GM10847 (cell line): ENCODE measurements around the gene GCLM.

Source experiments
- POLR2A ChIP-seq: IDR thresholded peaks from 2 replicates; pipeline ENCODE4 v1.6.1; 2011; ENCODE audit not compliant: insufficient read length; ENCODE audit errors: extremely low read depth

The GCLM gene

DNA sequence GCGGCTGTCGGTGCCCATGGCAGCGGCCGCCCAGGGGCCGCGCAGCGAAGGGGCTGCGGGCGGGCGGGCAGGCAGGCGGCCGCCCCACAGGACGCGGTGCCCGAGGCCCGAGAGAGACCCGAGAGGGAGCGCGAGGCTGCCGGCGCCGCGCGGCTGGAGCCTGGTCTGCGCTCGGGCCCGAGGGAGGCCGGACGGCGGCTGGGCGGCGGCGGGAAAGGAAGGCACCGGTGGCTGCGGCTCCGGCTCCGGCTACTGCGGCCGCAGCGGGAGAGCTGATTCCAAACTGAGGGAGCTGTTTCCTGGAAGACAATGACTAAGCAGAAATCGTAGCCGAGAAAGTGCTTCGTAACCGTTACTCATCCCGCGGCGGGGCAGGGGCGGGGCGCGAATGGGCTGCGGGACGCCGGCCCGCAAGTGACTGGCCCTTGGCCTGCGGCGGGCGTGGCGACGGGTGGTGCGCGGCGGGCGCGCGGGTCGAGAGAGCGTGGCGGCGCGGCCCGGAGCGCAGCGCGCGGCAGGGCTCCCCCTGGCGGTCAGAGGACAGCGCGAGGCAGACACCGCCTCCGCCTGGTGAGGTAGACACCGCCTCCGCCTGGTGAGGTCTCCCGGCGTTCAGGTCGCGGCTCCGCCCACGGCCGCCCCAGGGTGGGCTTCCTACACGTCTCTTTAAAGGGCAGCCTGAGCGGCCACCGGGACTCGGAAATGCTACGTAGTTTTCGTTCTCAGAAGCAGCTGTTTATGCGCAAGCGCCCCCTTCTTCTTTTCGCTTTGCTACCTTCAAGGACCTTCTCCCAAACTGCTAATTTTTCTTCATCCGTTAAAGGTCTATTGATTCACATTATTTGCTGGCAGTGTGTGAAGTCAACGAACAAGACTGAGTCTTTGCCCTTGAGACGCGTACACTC lies at the start of gene GCLM:
TSS of gene GCLM (minus strand) at position 285 of the 905 bp plus-strand sequence. CDS start at position 18, 267 bp downstream.
- peak; percentile 32 for TF ChIP-seq POLR2A

DNA sequence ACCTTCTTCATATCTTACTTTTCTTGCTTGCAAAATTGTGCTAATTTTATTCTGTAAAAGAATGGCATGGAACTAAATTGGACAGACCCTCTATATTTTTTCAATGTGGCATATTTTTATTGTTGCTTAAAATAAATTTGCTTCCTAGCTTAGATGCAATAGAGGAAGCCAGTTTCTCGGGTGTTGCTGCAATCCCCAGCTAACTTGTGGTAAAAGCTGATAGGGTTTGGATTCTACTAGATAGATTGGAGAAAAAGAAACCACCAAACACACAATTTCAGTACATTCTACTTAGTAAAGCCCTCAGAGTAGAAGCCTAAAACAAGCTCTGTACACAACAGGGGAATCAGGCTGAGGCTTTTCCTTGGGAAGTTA lies 49.5 kb upstream of the GCLM start:
- no peak for TF ChIP-seq POLR2A

DNA sequence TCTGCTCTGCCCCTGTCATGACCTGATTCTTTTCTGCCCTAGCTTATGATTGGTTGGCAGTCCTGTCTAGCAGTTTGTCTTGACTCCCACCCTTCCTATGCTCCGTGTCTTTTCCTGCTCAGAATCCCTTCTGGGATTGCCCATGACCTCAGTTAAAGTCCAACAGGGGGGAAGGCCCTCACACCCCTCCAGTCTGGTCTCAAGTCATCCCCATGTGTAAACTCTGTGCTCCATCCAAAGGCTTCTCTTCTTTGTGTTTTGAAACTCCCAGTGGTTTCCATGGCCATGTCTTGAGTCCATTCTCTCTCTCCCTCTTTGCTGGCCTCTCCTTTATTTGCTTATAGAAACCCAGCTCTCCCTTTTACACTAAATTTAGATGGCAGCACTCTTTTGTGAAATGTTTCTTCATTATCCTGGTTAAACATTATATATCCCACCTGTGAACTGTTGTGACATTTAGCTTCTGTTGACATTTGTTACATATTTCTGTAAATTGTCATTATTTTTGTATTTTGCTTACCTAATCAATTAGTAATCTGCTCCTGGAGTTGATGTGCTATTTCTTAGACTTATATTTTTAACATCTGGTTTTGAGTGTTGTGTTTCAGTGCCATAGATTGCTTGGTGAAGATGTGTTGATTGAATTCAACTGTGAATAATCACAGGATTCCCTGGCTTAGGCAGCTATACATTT lies 48.9 kb upstream of the GCLM start:
- no peak for TF ChIP-seq POLR2A

- TF ChIP-seq POLR2A, result no peak
Observed at GRCh38 chr1:93955765-93956164, 46.5 kb upstream of the GCLM start.

DNA sequence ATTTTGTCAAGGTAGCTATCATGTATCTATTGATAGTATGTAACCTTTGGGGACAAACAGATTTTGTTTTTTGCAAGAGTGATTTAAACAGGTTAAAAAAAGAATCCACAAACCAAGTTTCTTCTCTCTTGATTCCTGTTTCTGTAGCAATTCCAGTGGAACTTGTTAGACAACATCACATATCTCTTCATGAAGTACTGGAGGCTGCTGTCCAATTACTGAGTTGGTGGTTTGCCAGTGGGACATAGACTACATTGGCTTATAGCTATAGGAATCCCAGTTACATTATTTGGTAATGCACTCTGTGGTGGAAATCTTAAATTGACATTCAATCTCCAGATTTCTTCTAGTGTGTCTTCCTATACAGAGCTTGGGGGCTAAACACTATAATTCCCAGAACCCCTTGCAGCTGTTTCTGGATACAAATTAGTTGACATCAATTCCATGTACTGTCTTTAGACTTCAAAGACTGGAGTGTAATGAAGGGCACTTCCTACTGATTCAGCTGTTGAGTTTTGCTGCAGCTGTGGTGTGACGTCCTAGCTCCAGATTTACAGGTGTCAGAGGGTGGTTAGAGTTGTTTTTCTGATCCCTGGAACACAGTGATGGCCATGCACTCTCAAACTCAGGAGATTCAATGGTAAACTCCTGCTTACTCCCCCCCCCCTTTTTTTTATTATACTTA lies 29.4 kb upstream of the GCLM start:
- TF ChIP-seq POLR2A, result no peak

DNA sequence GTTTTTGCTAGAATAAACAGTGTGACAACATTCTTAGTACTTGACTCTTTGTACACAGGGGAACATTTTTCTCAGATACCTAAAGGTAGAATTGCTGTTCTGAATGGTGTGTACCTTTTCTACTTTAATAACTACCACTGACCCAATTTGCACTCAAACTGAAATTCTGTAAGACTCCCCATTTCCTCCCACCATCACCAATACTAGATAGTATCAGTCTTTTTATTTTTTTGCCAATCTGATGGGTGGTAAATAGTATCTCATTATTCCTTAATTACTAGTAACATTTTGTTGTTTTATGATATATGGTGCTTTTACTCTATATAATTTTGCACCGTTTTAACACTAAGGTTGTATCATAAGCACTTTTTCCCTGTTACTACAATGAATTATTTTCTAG lies 28.8 kb upstream of the GCLM start:
- no peak for TF ChIP-seq POLR2A

DNA sequence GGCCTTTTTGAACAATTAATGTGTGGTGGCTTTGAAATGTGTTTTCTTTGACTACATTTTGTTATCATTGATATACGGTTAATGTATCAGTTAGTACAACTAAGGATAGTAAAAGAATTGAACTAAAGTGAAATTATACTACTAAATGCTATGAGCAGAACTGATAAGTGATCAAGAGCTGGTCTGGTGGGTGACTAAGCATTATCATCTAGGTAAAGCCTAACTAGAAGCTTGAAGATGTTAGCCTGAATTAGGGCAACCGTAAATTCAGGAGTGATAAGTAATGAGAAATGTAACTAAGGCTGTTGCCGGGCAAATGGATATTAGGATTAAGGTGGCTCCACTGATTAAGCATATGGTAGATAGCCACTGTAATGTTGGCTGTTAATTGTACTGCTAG lies 16.0 kb upstream of the GCLM start:
- TF ChIP-seq POLR2A, result no peak

- no peak for TF ChIP-seq POLR2A
Observed at GRCh38 chr1:93919780-93920179, 10.6 kb upstream of the GCLM start.

- TF ChIP-seq POLR2A, result no peak
Observed at GRCh38 chr1:93917302-93917701, 8.1 kb upstream of the GCLM start.

GRCh38 chr1:93910305-93910704 lies 1.1 kb upstream of the GCLM start:
- no peak for TF ChIP-seq POLR2A

GRCh38 chr1:93908394-93909145 lies 660 bp downstream of the GCLM start:
- no peak for TF ChIP-seq POLR2A

- TF ChIP-seq POLR2A, result no peak
Observed at GRCh38 chr1:93907718-93908117, 1.5 kb downstream of the GCLM start.

DNA sequence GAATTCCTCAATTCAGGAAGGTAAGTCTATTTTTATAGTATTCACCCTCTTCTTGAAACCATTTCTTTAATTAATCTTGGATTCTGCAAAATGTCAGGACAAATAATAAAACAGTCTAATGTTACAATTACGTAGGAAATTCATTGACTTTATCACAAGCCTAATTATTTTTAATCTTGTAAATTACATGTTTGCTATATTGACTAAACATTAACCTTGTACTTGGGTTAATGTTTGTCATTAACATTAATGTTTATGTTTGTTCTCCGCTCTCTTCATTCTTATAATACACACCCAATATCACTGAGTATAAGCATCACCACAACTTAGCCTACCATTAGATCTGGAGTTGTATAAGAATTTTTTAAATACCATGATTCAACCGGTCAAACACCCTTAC lies 2.8 kb downstream of the GCLM start:
- TF ChIP-seq POLR2A, result no peak

GRCh38 chr1:93905734-93906133 lies 3.5 kb downstream of the GCLM start:
- no peak for TF ChIP-seq POLR2A

DNA sequence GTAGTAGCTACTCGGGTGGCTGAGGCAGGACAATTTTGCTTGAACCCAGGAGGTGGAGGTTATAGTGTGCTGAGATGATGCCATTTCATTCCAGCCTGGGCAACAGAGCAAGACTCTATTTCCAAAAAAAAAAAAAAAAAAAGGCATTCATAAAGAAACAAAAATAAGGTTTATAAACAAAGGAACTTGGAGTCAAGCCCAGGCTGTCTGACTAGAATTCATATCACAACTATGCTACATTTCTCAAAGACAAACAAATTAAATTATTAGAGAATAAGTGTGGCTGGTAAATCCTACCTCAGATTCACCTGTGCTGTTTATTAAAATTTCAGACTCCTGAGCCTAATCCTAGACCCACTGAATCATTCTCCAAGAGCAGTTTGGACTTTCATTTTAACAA lies 4.2 kb downstream of the GCLM start:
- no peak for TF ChIP-seq POLR2A
